Breast epithelium (tissue), 4 donors: Measurements from ENCODE around the gene MERTK. TPM values are rescaled to one million over a fixed set of nuclear protein-coding genes. Genes with fewer than 3 reads are reported as not detected.
"Not testable (repeated sequence)": the region's sequence is repeated elsewhere in the genome, so short reads cannot be mapped to it uniquely, and the experiment has no call there.

Experiments
- DNase-seq, 2 donors: peaks; one replicate each; pipeline ENCODE4 v3.0.0-alpha.2; 2019; ENCODE audit warnings: low spot score in 2 of 2
- H3K27ac ChIP-seq, 2 donors: fragments of 200-600 bp; sonication (generic) in 1 of 2; one replicate each; pipeline ENCODE4 v1.5.1; 2016 to 2019; ENCODE audit warnings: mild to moderate bottlenecking in 1 of 2
- H3K27me3 ChIP-seq, 2 donors: fragments of 200-600 bp; sonication (generic) in 1 of 2; one replicate each; pipeline versions ENCODE4 v1.5.1 to v1.6.0; 2017 to 2019; ENCODE audit warnings: control low read depth in 1 of 2, mild to moderate bottlenecking in 1 of 2
- H3K36me3 ChIP-seq: fragments of 200-600 bp; one replicate; pipeline ENCODE4 v1.5.1; 2019
- H3K4me1 ChIP-seq, 2 donors: fragments of 200-600 bp; sonication (generic); one replicate each; pipeline ENCODE4 v1.5.1; 2016 to 2019; ENCODE audit warnings: control low read depth in 1 of 2
- H3K4me3 ChIP-seq, 3 donors: fragments of 200-600 bp; sonication (generic); 1 replicate in 2 of 3; 2 replicates in 1 of 3; pipeline ENCODE4 v1.5.1; 2016 to 2019; ENCODE audit warnings: mild to moderate bottlenecking in 3 of 3, moderate library complexity in 2 of 3
- H3K9me3 ChIP-seq, 2 donors: fragments of 200-600 bp; sonication (generic) in 1 of 2; one replicate each; pipeline ENCODE4 v1.5.1; 2016 to 2019; ENCODE audit warnings: control low read depth in 1 of 2
- CTCF ChIP-seq, 3 donors: fragments of 450-650 bp; IDR thresholded peaks; one replicate each; pipeline ENCODE4 v1.5.1; 2016 to 2017; ENCODE audit warnings: antibody characterized with exemption in 3 of 3, mild to moderate bottlenecking in 3 of 3, moderate library complexity in 3 of 3
- POLR2A ChIP-seq: fragments of 450-650 bp; IDR thresholded peaks from one replicate; pipeline ENCODE4 v1.6.1; 2016; ENCODE audit warnings: antibody characterized with exemption, mild to moderate bottlenecking, moderate library complexity
- POLR2AphosphoS5 ChIP-seq, 3 donors: sonication (generic); formaldehyde crosslinking; IDR thresholded peaks; one replicate each; pipeline ENCODE4 v1.6.1; 2017; ENCODE audit warnings: antibody characterized with exemption in 3 of 3
- intact Hi-C: fragments of 100-400 bp; cut with DNase I; formaldehyde crosslinking; loops from one replicate; pipeline ENCODE4 v1.15.1; 2023; ENCODE audit warnings: low total_unique reads
- total RNA-seq, 3 donors: library from RNA; depleted of rRNA; stranded (reverse); fragments of >200 nt; gene quantifications; one replicate each; pipeline ENCODE4 v1.1.0, GENCODE V29; 2016

The MERTK gene
- total RNA-seq, 3 donors from 2014 or later = 21.0 to 84.3 (median 36.3) TPM

GRCh38 chr2:111905990-111906735 lies 7.8 kb downstream of the MERTK start:
- intact Hi-C loops = no loop called here
- H3K4me3 ChIP-seq = no peak overlapping the region
- TF ChIP-seq POLR2A = no peak
- TF ChIP-seq POLR2AphosphoS5 (IDR thresholded peaks at IDR 0.05) = peak in 1 of 3 donors; percentile 41
- TF ChIP-seq CTCF (IDR thresholded peaks at IDR 0.05) = no peak
- DNase-seq = peak in 1 of 2 donors; percentile 56
- H3K4me1 ChIP-seq = peaks cover 0 to 15% of the 10 kb centered on the region in 2 donors
- H3K27ac ChIP-seq = peak overlapping the region; percentile 57 to 81
- no peaks in the 10 kb centered on the region for H3K27me3 ChIP-seq
- no peaks in the 10 kb centered on the region for H3K36me3 ChIP-seq
- no peaks in the 10 kb centered on the region for H3K9me3 ChIP-seq

- no peak for DNase-seq
- TF ChIP-seq CTCF (IDR thresholded peaks at IDR 0.05) = no peak
- no peak for TF ChIP-seq POLR2A
- no peak for TF ChIP-seq POLR2AphosphoS5 (IDR thresholded peaks at IDR 0.05)
- Histone ChIP-seq H3K4me3 (no peak overlapping the region), H3K27me3 (no peaks in the 10 kb centered on the region), H3K9me3 (no peaks in the 10 kb centered on the region), H3K27ac (peak overlapping the region in 1 of 2 donors; percentile 11), H3K4me1 (peaks cover 0 to 15% of the 10 kb centered on the region in 2 donors), H3K36me3 (no peaks in the 10 kb centered on the region)
- intact Hi-C loops = no loop called here
These were observed 10.2 kb downstream of the MERTK start for GRCh38 chr2:111908578-111908977.

- H3K27ac ChIP-seq = peak overlapping the region; percentile 6 to 32
- TF ChIP-seq POLR2A = no peak
- no peak for TF ChIP-seq POLR2AphosphoS5 (IDR thresholded peaks at IDR 0.05)
- TF ChIP-seq CTCF (IDR thresholded peaks at IDR 0.05) = no peak
- intact Hi-C loops = no loop called here
These were observed 10.7 kb downstream of the MERTK start for GRCh38 chr2:111909079-111909478.

GRCh38 chr2:111909997-111910396 lies 11.6 kb downstream of the MERTK start:
- intact Hi-C loops, H3K9me3 ChIP-seq, DNase-seq, H3K36me3 ChIP-seq, H3K4me3 ChIP-seq, H3K27ac ChIP-seq, H3K27me3 ChIP-seq: not testable (repeated sequence)
- peaks cover 0 to 15% of the 10 kb centered on the region in 2 donors for H3K4me1 ChIP-seq

More at GRCh38 chr2:111909079-111909478, 10.7 kb downstream of the MERTK start:
- peaks cover 0 to 15% of the 10 kb centered on the region in 2 donors for H3K4me1 ChIP-seq
- DNase-seq = no peak
- no peaks in the 10 kb centered on the region for H3K36me3 ChIP-seq
- no peaks in the 10 kb centered on the region for H3K9me3 ChIP-seq
- no peaks in the 10 kb centered on the region for H3K27me3 ChIP-seq
- H3K4me3 ChIP-seq = no peak overlapping the region

DNA sequence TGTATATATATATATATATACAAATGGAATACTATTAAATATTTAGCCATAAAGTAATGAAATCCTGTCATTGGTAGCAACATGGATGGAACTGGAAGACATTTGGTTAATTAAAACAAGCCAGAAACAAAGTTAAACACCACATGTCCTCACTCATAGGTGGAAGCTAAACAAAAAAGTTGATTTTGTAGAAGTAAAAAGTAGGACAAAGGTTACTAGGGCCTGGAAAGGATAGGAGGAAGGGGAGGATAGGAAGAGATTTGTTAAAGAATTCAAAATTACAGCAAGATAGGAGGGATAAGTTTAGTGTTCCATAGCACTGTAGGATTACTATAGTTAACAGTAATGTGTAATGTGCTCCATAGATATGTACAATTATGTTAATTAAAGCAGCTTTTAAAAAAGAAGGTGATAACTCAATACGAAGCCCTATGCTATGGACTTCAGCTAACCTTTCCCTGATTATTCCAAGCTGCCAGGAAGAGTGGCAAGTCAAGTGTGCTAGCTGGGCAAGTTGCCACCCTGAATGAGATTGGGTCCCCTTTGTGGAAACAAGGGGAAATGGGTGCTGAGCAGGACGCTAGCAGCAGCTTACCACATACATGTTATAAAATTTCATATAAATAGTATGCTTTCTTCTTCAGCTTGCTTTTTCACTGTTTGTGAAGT lies 12.3 kb downstream of the MERTK start:
- Histone ChIP-seq H3K9me3 (no peaks in the 10 kb centered on the region), H3K27ac (no peak overlapping the region), H3K4me1 (peaks cover 0 to 15% of the 10 kb centered on the region in 2 donors), H3K36me3 (no peaks in the 10 kb centered on the region), H3K27me3 (no peaks in the 10 kb centered on the region), H3K4me3 (no peak overlapping the region)
- no peak for DNase-seq
- no peak for TF ChIP-seq CTCF (IDR thresholded peaks at IDR 0.05)
- TF ChIP-seq POLR2A = no peak
- no peak for TF ChIP-seq POLR2AphosphoS5 (IDR thresholded peaks at IDR 0.05)
- intact Hi-C loops = no loop called here

DNA sequence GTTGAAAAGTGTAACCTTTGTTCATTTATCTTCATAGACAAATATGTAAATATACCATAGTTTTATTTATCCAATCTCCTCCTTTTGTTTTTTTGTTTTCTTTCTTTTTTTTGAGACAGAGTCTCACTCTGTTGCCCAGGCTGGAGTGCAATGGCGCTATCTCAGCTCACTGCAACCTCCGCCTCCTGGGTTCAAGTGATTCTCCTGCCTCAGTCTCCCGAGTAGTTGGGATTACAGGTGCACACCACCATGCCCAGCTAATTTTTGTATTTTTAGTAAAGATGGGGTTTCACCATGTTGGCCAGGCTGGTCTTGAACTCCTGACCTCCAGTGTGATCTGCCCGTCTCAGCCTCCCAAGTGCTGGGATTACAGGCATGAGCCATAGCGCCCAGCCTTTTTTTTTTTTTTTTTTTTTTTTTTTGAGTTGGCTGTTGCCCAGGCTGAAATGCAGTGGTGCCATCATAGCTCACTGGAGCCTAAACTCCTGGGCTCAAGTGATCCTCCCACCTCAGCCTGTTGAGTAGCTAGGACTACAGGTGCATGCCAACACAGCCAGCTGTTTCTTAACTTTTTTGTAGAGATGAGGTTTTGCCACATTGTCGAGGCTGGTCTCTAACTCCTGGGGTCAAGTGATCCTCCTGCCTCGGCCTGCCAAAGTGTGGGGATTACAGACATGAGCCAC lies 13.0 kb downstream of the MERTK start:
- H3K27me3 ChIP-seq, H3K9me3 ChIP-seq, DNase-seq, H3K36me3 ChIP-seq, H3K4me3 ChIP-seq, H3K27ac ChIP-seq, intact Hi-C loops: not testable (repeated sequence)
- peaks cover 0 to 10% of the 10 kb centered on the region in 2 donors for H3K4me1 ChIP-seq
